HG02623 (cell line): Measurements from ENCODE around the gene S100A9.

ENCODE experiments used
- ATAC-seq: cut with Tn5 transposase; IDR thresholded peaks from one replicate; pipeline ENCODE4 v1.9.1; 2021; ENCODE audit warnings: moderate library complexity; ENCODE audit not compliant: unreplicated experiment

S100A9 gene

DNA sequence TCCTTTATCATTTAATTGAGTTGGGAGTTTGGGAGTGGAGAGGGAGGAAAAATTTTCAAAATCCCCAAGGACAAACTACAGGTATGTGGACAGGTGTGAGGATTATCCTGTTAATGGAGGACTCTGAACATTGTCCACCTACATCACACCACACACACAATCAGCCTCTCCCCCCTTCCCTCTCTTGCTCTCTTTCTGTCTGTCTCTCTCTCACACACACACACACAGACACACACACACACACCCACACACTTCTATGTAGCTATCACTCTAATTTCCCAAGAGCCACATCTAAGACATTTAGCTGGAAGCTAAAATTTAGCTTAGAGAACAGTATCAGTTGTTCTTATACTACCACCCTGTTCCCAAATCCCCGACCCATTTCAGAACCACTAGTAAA lies 31.7 kb downstream of the S100A9 start:
- no peak for ATAC-seq

DNA sequence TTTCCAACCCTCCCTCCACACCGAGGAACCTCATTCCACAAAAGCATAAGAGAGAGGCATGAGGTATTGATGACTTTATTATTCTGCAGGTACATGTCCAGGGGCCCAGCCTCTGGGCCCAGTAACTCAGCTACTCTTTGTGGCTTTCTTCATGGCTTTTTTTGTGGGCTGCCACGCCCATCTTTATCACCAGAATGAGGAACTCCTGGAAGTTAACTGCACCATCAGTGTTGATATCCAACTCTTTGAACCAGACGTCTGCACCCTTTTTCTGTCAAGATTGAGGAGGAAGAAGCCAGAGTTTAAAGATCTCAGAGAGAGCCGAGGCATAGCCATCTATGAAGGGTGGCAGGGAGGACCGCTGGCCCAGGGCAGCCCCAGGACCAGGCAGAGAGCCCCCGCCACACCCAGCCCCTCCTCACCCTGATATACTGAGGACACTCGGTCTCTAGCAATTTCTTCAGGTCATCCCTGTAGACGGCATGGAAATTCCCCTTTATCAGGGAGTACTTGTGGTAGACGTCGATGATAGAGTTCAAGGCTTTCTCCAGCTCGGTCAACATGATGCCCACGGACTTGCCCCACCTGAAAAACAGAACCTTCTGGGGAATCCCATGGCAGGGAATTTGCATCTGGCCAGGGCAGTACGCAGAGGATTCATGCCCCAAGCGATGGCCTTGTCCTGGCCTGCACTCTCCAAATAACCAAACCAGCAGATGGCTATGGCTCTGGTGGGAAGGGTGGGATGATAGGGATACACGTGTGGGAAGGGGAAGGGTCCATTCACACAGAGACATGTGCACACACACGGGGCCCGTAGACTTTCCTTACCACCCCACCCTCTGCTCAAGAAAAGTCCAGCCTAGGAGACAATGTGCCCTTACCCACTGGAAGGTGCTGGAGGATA lies 32.6 kb downstream of the S100A9 start:
- no peak for ATAC-seq

GRCh38 chr1:153390938-153391710 lies 33.5 kb downstream of the S100A9 start, which contains the start of gene S100A8:
Gene S100A8, minus strand, starts transcription at chr1:153391073. Its CDS starts 538 bp downstream, at chr1:153390535.
- no peak for ATAC-seq

- ATAC-seq = no peak
These were observed 34.6 kb downstream of the S100A9 start for GRCh38 chr1:153392258-153392657.

- ATAC-seq = no peak
These were observed 35.2 kb downstream of the S100A9 start for GRCh38 chr1:153392822-153393221.

- ATAC-seq = no peak
These were observed 36.3 kb downstream of the S100A9 start for GRCh38 chr1:153393926-153394325.

GRCh38 chr1:153394391-153394790 lies 36.7 kb downstream of the S100A9 start:
- no peak for ATAC-seq

DNA sequence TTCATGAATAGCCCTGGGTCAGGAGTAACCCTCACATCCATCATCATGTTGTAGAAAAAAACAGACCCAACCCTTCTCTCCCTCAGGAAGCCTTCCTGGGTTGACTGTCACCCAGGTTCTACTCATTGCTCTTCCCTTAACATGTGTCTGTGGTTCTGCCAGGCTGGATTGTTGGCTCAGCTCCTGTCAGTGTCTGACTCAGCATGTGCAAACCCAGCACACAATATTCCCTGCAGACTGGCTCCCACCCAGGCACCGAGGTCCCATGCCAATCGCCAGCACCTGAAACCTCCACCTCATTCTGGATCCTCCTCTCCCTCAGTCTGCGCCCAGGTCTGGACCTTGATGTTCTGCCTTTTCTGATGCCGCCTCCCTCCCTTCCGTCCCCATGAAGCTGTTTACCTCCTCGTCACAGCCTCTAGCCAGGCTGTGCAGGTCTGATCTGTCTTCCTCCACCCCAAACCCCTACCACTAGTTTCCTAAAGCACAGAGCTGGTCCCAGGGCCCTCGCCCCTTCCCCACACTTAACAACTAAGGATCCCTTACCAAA lies 37.6 kb downstream of the S100A9 start:
- no peak for ATAC-seq

GRCh38 chr1:153395776-153396175 lies 38.1 kb downstream of the S100A9 start:
- ATAC-seq = no peak

DNA sequence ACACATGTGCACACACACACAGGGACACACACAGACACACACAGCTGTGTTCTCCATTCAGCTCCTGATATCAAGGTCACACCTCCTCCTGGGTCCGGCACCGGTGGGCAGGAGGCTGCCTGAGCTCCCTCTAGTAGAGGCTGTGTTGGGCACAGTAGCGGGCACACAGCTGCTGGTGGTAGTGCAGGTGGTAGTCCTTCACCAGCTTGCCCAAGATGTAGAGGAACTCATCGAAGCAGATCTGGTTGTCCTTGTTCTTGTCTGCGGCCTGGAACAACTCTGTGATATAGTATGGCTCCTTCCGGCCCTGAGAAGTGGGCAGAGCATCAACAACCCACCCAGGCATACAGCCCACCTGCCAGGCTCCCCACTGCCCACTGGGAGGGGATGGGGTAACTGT lies 38.8 kb downstream of the S100A9 start:
- ATAC-seq = no peak

- ATAC-seq = no peak
These were observed 39.6 kb downstream of the S100A9 start for GRCh38 chr1:153397051-153397923.

GRCh38 chr1:153397924-153398651 lies 40.4 kb downstream of the S100A9 start:
- ATAC-seq = no peak

GRCh38 chr1:153399401-153400055 lies 41.9 kb downstream of the S100A9 start:
- ATAC-seq = no peak

GRCh38 chr1:153400244-153400643 lies 42.6 kb downstream of the S100A9 start:
- ATAC-seq = no peak

DNA sequence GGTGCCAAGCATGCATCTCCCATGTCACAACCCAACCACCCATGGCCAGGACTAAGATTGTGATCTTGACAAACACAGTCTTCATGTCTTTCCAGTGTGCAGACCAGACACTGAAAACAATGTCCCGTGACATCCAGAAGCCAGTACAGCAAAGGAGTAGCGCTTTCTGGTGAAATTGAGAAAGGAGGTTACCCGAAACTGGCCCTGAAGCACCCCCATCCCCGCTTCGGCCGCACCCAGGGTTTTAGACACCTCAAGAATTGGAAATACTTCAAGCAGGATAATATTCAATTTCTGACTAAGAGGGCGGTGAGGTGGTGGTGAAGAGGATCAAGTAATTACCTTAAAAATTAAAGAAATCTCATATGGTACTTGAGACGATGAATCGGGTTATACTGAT lies 43.8 kb downstream of the S100A9 start:
- no peak for ATAC-seq

GRCh38 chr1:153402226-153402625 lies 44.6 kb downstream of the S100A9 start:
- ATAC-seq = no peak

- ATAC-seq = no peak
These were observed 45.9 kb downstream of the S100A9 start for GRCh38 chr1:153403421-153404085.

DNA sequence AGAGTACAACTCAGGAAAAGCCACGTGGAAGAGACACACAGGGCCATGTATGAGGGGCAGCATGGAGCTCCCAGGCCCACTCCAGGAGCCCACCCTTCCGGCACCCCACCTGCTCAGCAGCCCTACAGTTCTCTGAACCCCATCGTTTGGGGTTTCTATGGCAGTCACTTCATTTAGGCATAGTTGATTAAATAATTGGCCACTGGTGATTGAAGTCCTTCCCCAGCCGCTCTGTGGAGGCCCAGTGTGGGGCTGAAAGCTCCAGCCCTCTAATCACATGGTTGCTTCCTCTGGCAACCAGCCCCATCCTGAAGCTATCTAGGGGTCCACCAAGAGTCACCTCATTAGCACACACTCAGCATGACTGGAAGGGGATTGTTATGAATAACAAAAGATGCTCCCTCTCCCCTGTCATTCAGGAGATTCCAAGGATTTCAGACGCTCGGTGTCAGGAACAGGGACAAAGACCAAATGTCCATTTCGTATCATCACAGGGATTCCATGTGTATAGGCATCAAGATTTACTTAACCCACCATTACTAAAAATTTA lies 46.5 kb downstream of the S100A9 start:
- no peak for ATAC-seq

DNA sequence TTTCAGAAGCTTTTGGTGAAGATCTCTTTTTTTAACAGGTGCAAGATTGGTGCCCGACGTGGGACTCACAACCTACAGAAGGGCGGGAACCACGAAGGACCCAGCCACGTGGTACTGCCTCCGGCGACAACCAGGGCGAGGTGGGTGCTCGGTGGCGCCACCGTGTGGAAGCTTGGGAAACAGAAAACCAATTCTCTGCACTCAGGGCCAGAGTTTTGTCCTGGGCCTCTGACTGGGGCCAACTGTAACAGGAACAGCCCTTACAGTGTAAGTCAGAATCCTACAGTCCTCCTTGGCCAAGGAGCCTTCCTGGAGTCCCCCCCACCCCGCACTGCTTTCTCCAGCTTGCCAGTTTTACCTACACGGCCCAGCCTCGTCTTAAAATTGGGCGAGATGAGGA lies 47.1 kb downstream of the S100A9 start:
- no peak for ATAC-seq
